CD4-positive, alpha-beta T cell treated with Interleukin-6 for 4 hours (primary cell): ENCODE measurements around the gene PHACTR1.

Source experiments
- DNase-seq: peaks from one replicate; pipeline ENCODE4 v3.0.0-alpha.2; 2020; ENCODE audit warnings: mixed read lengths

Gene PHACTR1

DNA sequence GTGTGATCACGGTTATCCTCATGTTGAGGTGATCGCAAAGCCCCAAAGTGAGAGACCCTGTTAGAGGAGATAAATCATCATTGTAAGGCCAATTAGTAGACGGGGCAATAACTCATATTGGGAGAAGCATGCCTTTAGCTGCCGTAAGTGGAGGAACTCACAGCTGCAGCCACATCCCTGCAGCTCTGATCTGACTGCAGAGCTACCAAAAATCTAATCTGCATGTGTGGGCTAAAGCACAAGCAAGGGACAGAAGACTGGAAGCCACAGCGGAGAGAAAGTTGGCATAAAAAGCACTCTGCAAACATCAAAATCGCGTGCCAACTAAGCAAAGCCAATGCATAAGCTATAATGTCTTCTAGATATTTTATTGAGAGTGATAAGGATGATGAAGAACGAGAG, 532.0 kb downstream of the PHACTR1 start:
- DNase-seq: no peak

DNA sequence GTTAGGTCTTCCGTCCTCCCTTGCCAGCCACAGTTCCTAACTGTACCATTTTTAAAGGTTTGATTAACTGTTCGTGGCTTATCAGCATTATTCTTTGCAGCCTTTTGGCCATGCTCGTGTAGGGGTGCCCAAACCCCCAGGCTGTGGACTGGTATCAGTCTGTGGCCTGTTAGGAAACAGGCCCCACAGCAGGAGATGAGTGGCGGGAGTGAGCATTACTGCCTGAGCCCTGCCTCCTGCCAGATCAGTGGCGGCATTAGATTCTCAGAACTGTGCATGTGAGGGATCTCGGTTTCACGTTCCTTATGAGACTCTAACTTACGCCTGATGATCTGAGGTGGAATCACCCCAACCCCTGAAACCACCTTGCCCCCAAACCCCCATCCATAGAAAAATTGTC, 532.4 kb downstream of the PHACTR1 start:
- no peak for DNase-seq

DNA sequence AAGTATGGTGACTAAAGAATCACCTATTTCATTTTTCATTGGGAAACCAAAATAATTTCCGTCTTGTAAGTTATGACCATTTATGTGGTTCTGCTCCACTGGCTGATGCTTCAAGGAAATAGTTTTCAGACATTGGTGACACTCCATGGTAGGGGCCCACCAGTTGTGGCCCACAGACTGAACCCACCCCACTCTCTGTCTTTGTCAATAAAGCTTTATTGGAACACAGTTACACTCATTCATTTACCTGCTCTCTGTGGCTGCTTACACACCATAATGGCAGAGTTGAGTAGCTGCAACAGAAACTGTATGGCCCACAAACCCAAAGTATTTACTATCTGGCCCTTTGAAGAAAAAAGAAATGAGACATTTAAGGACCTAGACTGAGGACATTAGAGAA, 533.2 kb downstream of the PHACTR1 start:
- DNase-seq: no peak

DNA sequence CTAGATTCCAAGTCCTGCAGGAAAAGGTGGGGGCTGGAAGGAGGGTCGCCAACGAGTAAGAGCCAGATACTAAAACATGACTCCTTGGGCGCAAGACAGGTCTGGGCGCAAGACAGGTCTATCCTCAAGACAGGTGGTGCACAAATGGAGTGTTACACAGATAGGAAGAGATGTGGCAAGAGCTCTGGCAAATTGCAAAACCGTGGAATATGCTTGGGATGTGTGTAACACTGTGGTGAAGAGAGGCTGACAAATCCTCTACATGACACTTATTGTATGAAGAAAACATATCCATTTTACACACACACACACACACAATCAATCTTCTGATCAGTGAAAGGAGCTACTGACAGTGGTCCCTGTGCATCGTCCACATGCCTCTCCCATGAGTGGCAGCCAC, 534.1 kb downstream of the PHACTR1 start:
- DNase-seq: no peak

DNA sequence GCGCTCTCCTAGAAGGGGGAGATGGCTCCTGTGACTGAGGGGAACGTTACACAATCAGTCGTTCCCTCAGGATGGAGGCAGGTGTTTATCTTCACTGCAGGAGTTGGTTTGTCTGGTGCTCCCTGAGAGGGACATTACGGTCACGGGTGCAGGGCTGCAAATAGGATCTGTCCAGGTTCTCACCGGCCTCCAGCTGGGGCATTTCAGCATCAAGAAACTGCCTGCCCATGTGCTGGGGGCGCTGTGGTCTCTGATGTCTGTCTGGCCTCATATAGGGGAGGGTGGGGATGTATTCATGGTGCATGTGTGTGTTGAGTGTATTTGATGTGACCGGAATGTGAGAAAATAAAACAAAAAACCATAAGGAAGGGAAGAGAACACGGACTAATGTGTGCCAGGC, 534.7 kb downstream of the PHACTR1 start:
- no peak for DNase-seq

DNA sequence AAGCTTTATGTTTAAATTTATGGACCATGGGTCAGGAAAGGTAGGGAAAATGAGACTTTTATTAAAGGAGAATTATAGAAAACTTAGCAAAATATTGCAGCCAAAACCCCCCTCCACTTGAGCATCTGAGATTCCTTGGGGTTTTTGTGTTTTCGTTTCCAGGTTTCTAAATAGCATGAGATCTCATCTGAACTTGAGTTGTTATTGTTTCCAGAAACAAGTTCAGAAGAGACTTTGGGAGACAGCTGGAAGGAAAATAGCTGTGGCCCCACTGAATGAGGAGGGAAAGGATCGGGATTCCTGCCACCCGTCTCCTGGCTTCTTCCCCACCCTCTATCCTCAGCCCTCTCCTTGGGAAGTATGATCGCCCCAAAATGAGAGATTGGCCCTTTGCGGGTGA, 536.2 kb downstream of the PHACTR1 start:
- DNase-seq: no peak

DNA sequence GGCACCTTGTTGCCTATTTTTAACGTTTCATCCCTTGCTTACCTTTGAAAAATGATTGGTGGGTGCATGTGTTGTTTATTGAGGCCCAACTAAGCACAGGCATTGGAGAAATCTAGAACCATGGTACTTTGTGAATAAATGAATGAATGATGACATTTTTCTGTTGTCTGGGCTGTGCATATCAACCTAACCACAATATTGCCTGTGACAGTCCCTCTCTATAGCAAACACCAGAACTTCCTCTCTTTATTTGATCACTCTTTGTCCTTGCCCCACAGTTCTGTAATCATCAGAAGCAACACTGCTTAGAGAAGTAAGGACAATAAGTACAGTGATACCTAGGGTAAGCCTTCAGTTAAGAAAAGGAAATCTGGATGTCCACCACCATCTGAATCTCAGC, 536.7 kb downstream of the PHACTR1 start:
- DNase-seq: no peak

DNA sequence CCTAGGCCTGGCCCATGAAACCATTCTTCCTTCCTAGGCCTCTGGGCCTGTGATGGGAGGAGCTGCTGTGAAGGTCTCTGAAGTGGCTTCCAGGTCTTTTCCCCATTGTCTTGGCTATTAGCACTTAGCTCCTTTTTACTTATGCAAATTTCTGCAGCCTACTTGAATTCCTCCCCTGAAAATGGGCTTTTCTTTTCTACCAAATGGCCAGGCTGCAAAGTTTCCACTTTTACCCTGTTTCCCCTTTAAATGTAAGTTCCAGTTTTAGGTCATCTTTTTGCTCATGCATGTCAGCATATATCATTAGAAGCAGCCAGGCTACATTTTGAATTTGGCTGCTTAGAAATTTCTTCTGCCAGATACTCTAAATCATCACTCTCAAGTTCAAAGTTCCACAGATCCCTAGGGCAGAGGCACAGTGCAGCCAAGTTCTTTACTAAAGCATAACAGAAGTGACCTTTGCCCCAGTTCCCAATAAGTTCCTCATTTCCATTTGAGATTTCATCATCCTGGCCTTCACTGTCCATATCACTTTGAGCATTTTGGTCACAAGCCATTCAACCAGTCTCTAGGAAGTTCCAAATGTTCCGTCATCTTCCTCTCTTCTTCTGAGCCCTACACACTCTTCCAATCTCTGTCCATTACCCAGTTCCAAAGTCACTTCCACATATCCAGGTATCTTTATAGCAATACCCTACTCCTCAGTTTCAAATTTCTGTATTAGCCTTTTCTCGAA, 539.9 kb downstream of the PHACTR1 start:
- DNase-seq: no peak

DNA sequence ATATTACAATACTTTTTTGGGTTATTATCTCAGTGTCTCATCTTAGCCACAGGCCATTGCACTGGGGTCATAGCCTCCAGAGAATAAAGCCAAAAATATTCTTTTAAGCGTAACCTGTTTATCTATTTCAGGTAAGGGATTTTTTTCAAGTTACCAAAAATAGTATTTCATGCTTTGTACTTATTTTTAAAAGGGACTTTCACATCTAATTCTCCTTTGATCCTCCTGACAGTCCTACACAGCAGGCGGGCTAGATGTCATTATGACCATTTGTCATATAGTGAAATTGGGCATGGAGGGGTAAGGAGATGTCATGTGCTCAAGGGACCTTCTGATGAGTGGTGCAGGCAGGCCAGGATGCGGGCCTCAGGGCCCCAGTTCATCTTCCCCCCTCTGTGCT, 542.8 kb downstream of the PHACTR1 start:
- DNase-seq: no peak

DNA sequence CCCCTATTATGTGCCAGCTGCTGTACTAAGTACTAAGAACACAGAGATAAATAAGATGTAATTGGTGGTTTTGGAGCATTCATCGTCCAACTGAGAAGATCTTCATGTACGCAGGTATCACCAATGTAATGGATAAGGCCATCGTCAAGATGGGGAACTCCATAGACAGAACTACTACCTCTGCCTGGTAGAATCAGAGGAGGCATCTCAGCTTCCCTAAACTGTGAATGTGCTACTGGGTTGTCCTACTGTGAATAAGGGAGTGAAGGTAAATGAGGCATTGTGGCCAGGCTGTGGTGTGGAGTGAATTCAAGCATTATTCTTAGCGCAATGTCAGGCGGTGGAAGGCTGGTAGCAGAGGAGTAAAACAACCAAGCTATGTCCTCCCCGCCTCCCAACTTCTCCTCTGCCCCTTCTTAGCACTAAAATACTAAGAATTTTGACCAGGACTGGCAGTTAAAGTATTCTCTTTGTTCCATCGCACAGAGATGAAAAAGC, 543.6 kb downstream of the PHACTR1 start:
- DNase-seq: no peak

DNA sequence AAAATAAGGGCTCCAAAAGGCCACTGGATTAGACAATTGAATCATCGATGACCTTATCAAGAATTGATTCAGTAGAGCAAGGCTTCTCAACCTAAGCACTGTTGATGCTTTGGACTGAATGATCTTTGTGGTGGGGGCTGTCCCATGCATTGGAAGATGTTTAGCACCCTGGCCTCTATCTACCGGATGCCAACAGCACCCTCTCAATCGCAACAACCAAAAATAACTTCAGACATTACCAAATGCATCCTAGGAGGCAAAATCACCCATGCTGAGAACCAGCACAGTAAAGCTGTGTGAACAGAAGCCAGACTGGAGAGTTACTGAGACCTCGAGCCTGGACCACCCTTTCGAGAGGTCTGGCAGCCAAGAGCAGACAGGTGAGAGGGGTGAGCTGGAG, 544.3 kb downstream of the PHACTR1 start:
- no peak for DNase-seq

DNA sequence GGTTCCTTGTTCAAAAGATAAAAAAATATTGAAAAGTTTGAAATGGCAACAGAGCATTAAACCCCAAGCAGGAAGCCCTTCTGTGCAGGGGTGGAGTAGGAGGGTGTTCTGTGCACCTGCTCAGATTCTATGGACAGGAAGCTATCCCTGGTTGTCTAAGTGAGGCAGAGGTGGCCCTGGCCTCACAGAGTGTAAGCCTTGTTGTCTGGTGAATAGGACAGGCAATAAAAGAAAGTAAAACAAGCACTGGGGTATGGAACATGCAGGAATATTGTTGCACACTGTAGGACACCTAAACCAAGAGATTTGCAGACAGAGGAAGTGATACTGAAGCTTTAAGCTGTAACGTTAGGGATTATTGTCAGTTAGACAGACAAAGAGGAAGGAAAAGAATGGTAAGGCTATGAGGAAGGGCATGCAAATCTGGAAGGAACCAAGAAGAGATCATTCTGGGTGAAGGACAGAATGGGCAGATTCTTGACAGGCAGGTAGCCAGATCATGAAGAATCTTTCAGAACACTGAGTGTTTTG, 545.0 kb downstream of the PHACTR1 start:
- no peak for DNase-seq

DNA sequence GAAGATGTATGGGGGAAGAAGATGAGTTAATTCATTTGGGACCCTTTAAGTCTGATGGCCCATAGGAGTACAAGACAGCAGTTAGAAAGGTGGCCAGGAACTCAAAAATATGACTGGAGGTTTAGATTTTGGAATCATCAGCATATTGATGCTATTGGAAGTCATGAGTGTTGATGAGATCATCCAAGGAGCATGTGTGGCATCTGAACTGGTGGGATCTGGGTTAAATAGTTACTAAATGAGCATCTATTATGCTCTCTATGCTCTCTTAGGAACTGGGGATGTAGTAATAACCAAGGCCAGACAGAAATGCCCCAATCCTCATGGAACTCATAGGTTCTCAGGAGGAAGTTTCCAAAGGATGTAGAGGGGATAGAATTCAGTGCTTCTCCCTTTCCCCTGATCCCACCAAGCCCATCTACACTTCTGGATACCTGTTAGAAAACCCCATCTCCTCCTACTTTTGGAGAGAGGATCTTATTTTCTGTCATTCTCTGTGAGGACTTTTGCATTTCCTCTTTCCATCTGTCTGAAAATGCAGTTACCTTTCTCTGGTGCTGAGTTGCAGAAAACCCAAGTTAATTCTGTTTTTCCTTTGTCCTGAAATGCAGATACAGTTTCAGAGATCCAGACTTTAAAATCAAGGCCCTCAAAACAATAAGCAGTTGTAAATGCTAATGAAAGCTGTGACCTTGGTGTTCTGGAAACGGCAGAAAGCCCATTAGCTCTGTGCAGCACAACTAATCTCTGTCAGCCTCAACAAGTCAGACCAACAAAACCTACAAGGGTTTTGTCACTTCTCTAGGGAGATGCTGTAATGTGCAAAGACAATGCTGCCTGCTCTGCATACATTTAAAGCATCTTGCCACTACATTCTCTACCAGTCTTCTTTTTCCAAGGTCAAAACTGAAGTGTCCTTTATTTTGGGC, 546.0 kb downstream of the PHACTR1 start:
- DNase-seq: no peak

DNA sequence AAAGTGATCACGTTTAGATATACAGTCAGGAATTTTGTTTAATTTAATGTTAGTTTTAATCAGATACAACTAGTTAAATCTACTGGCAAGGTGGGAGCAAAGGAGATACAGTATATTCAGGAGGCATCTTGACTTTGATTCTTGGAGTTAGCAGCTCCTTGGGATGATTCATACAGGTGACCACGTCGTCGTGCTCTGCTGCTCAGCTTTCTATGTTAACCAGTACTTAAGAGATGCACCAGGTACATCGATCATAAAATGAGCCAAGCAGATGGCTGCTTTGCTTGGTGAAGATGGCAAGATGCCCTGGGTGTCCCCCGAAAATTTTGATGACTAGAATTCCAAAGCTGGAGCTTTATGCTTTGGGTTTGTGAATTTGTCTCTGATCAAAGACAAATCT, 547.1 kb downstream of the PHACTR1 start:
- DNase-seq: no peak

DNA sequence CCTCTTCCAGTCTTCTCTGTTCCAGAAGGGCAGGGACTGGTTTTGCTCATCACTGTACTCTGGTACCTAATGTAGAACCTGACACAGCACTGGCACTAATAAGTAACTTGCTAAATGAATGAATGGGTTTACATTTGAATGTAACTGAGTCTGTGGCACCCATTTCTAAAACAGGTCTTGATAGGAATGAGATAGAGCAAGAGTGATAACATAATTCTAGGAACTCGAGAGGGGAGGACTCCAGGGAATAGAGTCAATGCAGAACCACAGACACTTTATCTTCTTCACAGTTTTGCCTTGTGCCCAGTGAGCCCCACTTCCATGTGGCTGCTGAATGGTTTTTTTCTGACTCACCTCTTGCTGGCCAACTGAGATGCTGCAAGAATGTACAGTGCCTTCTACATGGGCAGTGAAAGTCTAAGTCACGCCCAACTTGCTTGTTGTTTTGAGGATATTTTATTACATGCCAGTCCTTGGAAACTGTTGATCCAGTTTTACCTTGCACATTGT, 550.6 kb downstream of the PHACTR1 start:
- no peak for DNase-seq

DNA sequence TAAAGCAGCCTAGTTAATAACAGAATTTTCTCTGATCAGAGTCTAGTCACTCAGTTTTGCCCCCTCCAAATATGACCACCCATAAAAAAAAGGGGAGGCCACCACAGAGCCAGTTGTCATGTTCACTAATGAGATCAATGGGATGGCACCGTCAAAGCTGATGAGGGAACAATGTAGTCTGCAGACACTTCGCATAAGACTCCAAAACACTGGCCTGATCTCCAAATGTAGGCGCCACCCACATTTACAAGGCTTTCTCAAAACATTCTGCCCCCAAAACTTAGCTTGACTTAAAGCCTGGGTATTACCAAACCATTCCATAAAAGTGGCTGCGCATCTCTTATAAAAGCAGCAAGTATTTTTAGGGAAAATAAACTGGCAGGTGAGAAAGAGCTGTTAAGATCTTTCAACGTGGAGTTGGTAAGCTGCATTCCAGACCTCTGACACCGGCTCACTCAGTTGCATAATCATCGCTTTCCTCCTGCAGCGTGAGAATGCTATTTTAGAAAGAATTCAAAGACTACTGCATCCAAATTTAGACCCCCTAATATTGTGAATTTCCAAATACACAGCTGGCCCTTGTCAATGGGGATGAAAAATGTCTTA, 552.4 kb downstream of the PHACTR1 start:
- no peak for DNase-seq

DNA sequence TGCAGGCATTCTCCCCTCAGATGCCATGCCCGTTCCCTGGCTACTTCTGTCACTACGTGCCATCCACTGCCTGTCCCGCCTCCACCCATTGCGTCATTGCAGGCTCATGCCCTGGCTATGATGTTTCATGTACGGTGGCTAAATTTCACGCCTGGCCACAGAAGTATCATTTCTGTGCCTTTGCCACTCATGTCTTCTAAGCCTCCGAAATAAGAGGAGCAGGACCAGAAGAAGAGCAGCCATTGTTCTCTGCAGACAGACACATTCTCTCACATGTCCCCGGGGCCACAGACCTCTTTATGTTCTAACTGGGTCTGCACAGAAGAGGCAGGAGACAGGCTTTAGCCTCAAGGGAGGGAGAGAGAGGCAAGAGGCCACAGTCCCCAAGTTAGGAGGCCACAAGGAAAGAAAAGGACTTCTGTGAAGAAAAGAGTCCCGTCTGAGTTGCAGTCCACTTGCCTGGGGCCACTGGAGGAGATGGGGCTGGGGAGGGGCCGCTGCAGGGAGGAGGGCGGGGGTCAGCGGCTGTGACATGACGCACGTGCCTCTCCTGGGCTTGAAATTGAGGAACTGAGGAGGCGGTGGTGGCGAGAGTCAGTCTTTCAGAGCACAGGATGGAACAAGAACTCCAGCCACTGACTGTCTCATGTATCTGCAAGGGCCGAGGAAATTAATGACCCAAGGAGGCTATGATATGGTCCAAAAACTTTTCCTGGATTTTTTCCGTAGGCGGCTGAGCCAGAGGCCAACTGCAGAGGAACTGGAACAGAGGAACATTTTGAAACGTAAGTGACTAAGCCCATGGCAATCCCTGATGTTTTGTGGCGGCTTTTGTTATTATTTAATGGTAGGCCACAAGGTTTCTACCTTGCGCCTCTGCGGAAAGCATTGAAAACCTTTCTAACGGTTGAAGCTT, 555.8 kb downstream of the PHACTR1 start:
- DNase-seq: no peak

DNA sequence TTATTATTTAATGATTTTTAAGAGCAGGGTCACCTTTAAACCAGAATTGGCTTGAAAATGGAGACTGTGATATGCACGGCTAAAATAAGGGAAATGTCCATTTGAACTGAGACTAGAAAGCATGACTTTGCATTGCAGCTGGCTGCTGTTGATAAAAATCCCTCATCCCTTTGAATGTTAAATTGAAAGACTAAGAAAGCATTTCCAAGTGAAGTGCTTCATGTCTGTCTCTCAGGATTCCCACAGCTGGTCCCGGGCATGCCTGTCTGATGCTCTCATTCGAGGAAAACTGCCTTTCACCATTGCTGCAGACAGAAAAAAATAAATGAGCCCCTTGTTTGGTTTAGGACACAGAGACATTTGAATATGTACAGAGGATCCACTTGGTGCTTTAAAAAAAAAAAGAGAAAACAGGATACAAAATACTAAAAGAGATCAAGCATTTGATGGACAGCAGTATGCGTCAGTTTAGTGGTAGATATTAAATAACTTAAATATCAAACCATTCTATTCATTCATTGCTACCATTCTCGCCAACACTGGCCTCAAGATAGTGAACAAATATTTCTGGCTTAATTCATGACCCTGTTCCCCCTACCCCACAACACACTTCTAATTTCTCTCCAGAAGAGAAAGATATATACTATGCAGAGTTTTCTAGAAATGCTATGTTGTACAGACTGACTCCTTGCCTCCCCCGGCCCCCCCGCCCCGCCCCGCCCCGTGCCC, 556.8 kb downstream of the PHACTR1 start:
- DNase-seq: no peak

DNA sequence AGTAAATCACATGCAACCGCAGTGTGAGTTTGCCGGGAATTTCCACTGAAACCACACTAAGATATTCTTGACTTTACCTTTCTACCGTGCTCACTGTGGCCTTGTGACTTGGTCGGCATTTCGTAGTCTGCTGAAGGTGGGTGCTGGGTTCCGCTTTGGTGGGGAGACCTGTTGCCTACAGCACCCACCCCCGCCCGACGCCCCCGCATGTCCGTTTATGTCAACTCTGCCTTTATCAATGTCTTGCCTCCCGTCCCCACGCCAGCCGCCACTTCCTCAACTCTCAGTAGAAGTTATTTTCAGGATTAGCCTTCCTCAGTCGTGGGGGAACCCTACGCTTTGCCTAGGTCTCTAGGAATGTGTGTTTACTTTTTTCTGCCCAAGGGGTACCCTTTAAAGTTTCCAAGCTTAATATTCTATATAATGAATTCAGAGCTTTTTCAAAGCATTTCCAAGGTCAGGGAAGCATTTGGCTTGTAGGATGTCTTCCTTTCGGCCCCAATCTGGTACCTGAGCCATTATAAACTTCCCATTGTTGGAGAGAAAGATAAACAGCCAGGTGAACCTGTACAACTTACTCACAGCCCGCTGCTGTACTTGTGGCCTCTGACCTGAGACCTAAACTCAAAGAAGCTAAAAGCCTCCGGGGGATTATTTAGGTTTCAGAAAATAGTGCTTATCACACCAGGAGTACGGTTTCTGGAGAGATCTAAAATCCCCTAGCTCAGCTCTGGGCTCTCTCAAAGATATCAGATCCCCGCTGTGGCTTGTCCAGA, 557.6 kb downstream of the PHACTR1 start:
- DNase-seq: peak; percentile 51

DNA sequence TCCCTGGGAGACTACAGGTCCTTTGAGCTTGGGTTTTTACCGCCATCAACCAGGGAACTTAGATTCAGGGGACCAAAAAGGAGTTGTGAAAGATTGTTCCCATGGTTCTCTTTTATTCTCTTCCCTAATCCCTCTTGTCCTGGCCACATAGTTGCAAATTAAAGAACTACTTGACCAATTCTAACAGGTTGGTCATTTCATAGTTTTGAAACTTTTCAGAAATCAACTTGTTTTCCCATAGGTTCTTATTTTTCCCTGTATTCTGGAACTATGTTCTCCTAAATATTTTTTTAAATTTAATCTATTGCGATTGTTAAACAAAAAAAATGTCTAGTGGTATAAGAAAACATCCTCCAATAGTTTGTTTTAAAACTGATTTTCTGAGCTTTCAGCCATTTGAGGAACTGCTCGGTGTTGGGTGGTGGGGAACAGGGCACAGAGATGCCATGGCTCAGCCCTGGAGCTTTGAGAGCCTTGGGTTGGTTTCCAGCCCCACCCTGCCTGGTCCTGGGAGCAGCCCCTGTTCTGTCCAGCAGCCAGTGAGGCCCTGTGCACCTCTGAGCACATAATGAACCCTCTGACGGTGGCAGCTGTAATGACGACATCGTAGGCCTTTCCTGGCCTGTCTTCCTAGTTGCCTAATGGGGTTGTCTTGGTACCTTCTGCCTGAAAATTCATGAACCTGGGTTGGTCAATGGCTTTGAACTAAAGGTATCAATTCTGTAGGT, 558.3 kb downstream of the PHACTR1 start:
- DNase-seq: no peak
